Measurements from ENCODE around the gene NBEAL2. TPM values are rescaled to one million over a fixed set of nuclear protein-coding genes. Genes with fewer than 3 reads are reported as not detected.

NBEAL2 gene
- total and polyA plus RNA-seq, 2 of the 8 experiments (the other 6 are each of a cell fraction or from before 2014, with no cell fraction given), result 27.3 to 46.9 TPM

GRCh38 chr3:47008234-47008796 lies 28.8 kb downstream of the NBEAL2 start:
- H4K8ac ChIP-seq (ENCODE audit: extremely low read depth, insufficient read depth, low read length), result peak overlapping the region; percentile 45; the same call in 1 of the 2 replicates
- DNase-seq (ENCODE audit: low read depth in 1 of 2, low spot score in 2 of 2) (no peak), FAIRE-seq (no peak)
- peak overlapping the region in 1 of 2 experiments; percentile 80; a peak in 3 of 4 replicates for H3K4me2 ChIP-seq (ENCODE audit: insufficient read depth in 1 of 2, low read depth in 2 of 2, low read length in 2 of 2)
- H2AFZ ChIP-seq (ENCODE audit: low read length), result no peak overlapping the region
- peaks cover 5 to 22% (median 17%) of the 10 kb centered on the region in 4 experiments; a peak in 6 of 8 replicates for H3K36me3 ChIP-seq (ENCODE audit: control insufficient read depth in 2 of 4, insufficient read depth in 4 of 4, low read length in 3 of 4)
- no peak overlapping the region for H3K23ac ChIP-seq (ENCODE audit: insufficient read length)
- peaks cover 3% of the 10 kb centered on the region; the same call in 1 of the 2 replicates for H3K23me2 ChIP-seq (ENCODE audit: low read depth, low read length)
- H2BK15ac ChIP-seq (ENCODE audit: low read length), result no peak overlapping the region
- H4K91ac ChIP-seq (replicated peaks; ENCODE audit: insufficient read length, low read length), result no peak overlapping the region
- no peaks in the 10 kb centered on the region for H3K27me3 ChIP-seq (replicated peaks in 1 of 4; ENCODE audit: control insufficient read depth in 3 of 4, extremely low read depth in 1 of 4, insufficient read depth in 3 of 4, low read length in 3 of 4)
- H2BK20ac ChIP-seq (ENCODE audit: low read length), result no peak overlapping the region
- CTCF ChIA-PET (ENCODE audit: partially characterized antibody), result interaction anchor here (1.1 to 14.2 kb wide), 5 partner anchors 10 to 363 kb away, joined by 4 to 130 read pairs (median 6); partner anchors contain the start of genes CCDC12 and NBEAL2
- no peak overlapping the region for H4K5ac ChIP-seq (ENCODE audit: insufficient read length, low read depth, low read length)
- H3K9ac ChIP-seq (replicated peaks in 1 of 4; ENCODE audit: extremely low read depth in 1 of 4, low read depth in 3 of 4, low read length in 3 of 4), result no peak overlapping the region
- H4K20me1 ChIP-seq (replicated peaks in 1 of 2; ENCODE audit: control insufficient read depth in 1 of 2, insufficient read depth in 2 of 2, low read length in 2 of 2), result peaks cover 0 to 9% of the 10 kb centered on the region in 2 experiments
- H3K4me3 ChIP-seq (ENCODE audit: extremely low read depth in 1 of 4, insufficient read depth in 2 of 4, low read depth in 3 of 4, low read length in 4 of 4), result peak overlapping the region in 1 of 4 experiments; percentile 63; a peak in 2 of 8 replicates
- no peak overlapping the region for H2BK5ac ChIP-seq (ENCODE audit: low read depth, low read length)
- no peaks in the 10 kb centered on the region for H3K79me2 ChIP-seq (ENCODE audit: control insufficient read depth in 1 of 2, insufficient read depth in 2 of 2, low read length in 2 of 2)
- H3K79me1 ChIP-seq (ENCODE audit: low read depth, low read length), result no peaks in the 10 kb centered on the region; the same call in 1 of the 2 replicates
- no peak overlapping the region for H3K18ac ChIP-seq (ENCODE audit: extremely low read depth, low read length)
- H2BK12ac ChIP-seq (ENCODE audit: low read depth, low read length), result no peak overlapping the region
- 95% methylated on average over 13 of the region's 13 CpGs; no CpG with 5 or more reads in 1 of the 2 experiments for WGBS, 2 experiments (ENCODE audit: extremely low coverage in 1 of 2, insufficient coverage in 1 of 2, insufficient read length in 1 of 2, insufficient replicate concordance in 2 of 2, low coverage in 1 of 2, low lambda C conversion rate in 2 of 2, missing lambda C conversion rate in 1 of 2)
- H3K27ac ChIP-seq (ENCODE audit: low read depth, low read length), result no peak overlapping the region
- peaks cover 0 to 9% (median 5%) of the 10 kb centered on the region in 4 experiments; a peak in 5 of 7 replicates for H3K4me1 ChIP-seq (replicated peaks in 1 of 4; ENCODE audit: control insufficient read depth in 3 of 4, insufficient read depth in 4 of 4, low read length in 3 of 4)
- H3K9me3 ChIP-seq (ENCODE audit: insufficient read depth in 2 of 2, low read depth in 1 of 2, low read length in 1 of 2), result no peaks in the 10 kb centered on the region
- no peak overlapping the region for H2AK5ac ChIP-seq (ENCODE audit: low read depth, low read length)
- POLR2A ChIA-PET (ENCODE audit: partially characterized antibody), result interaction anchor here (0.7 to 1.9 kb wide), 7 partner anchors 9 to 373 kb away, joined by 3 to 10 read pairs (median 4); partner anchors contain the start of genes PTPN23 and SETD2
- no peak overlapping the region for H2BK120ac ChIP-seq (replicated peaks; ENCODE audit: low read depth, low read length)
- H3K14ac ChIP-seq (ENCODE audit: insufficient read length), result no peak overlapping the region
- H3K56ac ChIP-seq (replicated peaks; ENCODE audit: insufficient read length, low read depth, low read length), result no peak overlapping the region
- no peak overlapping the region for H3K4ac ChIP-seq (replicated peaks; ENCODE audit: insufficient read length, low read depth, low read length)
- TF ChIP-seq EGR1 (IDR thresholded peaks at IDR 0.05; ENCODE audit: borderline replicate concordance, low read depth, low read length) (no peak), TAF1 (IDR thresholded peaks at IDR 0.05; ENCODE audit: low read depth, low read length) (no peak), POU5F1 (IDR thresholded peaks at IDR 0.05; ENCODE audit: low read depth, low read length) (no peak), BACH1 (IDR thresholded peaks at IDR 0.05; ENCODE audit: low read length) (no peak), HDAC6 (IDR thresholded peaks at IDR 0.05; ENCODE audit: low read depth, low read length) (no peak), TEAD4 (IDR thresholded peaks at IDR 0.05; ENCODE audit: low read depth, low read length) (no peak), KDM5A (IDR thresholded peaks at IDR 0.05; ENCODE audit: low read length) (no peak), POLR2AphosphoS5 (IDR thresholded peaks at IDR 0.05; ENCODE audit: low read depth, low read length) (no peak), SIN3A (conservative IDR thresholded peaks at IDR 0.05 in 1 of 2, IDR thresholded peaks at IDR 0.05 in 1 of 2; ENCODE audit: low read depth in 1 of 2, low read length in 2 of 2) (no peak), SRF (IDR thresholded peaks at IDR 0.05; ENCODE audit: low read depth, low read length) (no peak), CBX8 (IDR thresholded peaks at IDR 0.05; ENCODE audit: borderline replicate concordance, low read depth, low read length) (no peak), CHD2 (IDR thresholded peaks at IDR 0.05; ENCODE audit: low read length) (no peak), KDM1A (IDR thresholded peaks at IDR 0.05; ENCODE audit: borderline replicate concordance, low read length) (no peak), YY1 (IDR thresholded peaks at IDR 0.05; ENCODE audit: low read depth, low read length) (no peak)
